Activated T-cell treated with anti-CD3 and anti-CD28 coated beads, Interleukin-2, amount 50 U/mL, for 72 hours (primary cell): Measurements from ENCODE around the gene PAFAH1B2. TPM values are rescaled to one million over a fixed set of nuclear protein-coding genes. Genes with fewer than 3 reads are reported as not detected.
A peak's percentile ranks its signal among the peaks of the same experiment; 100 is the strongest.

Experiments
- ATAC-seq, 2 donors: fragments of 150-1000 bp; cut with Tn5 transposase; replicated peaks in 1 of 2; 2 replicates each; pipeline ENCODE4 v1.10.0; 2021; ENCODE audit warnings: moderate library complexity in 2 of 2, mild to moderate bottlenecking in 1 of 2
- DNase-seq, 2 donors: peaks; one replicate each; pipeline ENCODE4 v3.0.0; 2021 to 2022; ENCODE audit warnings: mixed read lengths in 1 of 2
- H3K27ac Mint-ChIP-seq: one replicate; pipeline ENCODE4 v1.8.0; 2022; ENCODE audit warnings: mild to moderate bottlenecking, moderate library complexity, mixed read lengths
- H3K27me3 Mint-ChIP-seq: one replicate; pipeline ENCODE4 v1.8.0; 2022; ENCODE audit warnings: low read depth, mixed read lengths
- H3K36me3 Mint-ChIP-seq, 2 donors: one replicate each; pipeline ENCODE4 v1.8.0; 2022; ENCODE audit warnings: mixed read lengths in 2 of 2, mild to moderate bottlenecking in 1 of 2; ENCODE audit not compliant: insufficient read depth in 2 of 2
- H3K4me1 Mint-ChIP-seq: one replicate; pipeline ENCODE4 v1.8.0; 2022; ENCODE audit warnings: low read depth, mixed read lengths
- H3K4me3 Mint-ChIP-seq, 2 donors: one replicate each; pipeline ENCODE4 v1.8.0; 2022; ENCODE audit warnings: mild to moderate bottlenecking in 2 of 2, mixed read lengths in 2 of 2, moderate library complexity in 2 of 2
- H3K9me3 Mint-ChIP-seq, 2 donors: one replicate each; pipeline ENCODE4 v1.8.0; 2022; ENCODE audit warnings: mixed read lengths in 2 of 2
- total RNA-seq, 2 donors: library from RNA; stranded (reverse); gene quantifications; one replicate each; pipeline ENCODE4 v1.2.3, GENCODE V29; 2022

Gene PAFAH1B2
- total RNA-seq, 2 donors from 2014 or later: 56.7 to 64.3 TPM

DNA sequence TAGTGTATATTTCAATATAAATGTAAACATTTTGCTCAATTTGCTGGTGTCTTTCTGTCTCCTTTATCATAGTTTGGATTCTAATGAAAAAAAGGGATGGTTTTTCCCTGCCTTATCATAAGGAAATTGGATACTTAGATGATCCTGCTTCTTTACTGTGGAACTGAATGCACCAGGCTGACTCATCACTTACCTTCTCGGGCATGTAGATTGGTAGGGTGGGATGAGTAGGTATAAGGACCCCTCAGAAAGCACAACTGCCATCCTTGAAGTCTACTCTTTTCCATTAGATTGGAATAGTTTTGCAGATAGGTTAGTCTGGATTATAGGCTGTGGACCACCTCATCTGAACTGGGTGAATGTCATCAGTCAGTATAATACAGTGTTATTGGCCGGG, 26.9 kb downstream of the PAFAH1B2 start:
- peaks cover 4% of the 10 kb centered on the region for H3K4me1 Mint-ChIP-seq
- H3K9me3 Mint-ChIP-seq: no peaks in the 10 kb centered on the region
- ATAC-seq: no peak
- no peak for DNase-seq
- no peak overlapping the region for H3K4me3 Mint-ChIP-seq
- H3K27ac Mint-ChIP-seq: peak overlapping the region; percentile 54
- H3K36me3 Mint-ChIP-seq: peaks cover 0 to 18% of the 10 kb centered on the region in 2 donors
- H3K27me3 Mint-ChIP-seq: no peaks in the 10 kb centered on the region

DNA sequence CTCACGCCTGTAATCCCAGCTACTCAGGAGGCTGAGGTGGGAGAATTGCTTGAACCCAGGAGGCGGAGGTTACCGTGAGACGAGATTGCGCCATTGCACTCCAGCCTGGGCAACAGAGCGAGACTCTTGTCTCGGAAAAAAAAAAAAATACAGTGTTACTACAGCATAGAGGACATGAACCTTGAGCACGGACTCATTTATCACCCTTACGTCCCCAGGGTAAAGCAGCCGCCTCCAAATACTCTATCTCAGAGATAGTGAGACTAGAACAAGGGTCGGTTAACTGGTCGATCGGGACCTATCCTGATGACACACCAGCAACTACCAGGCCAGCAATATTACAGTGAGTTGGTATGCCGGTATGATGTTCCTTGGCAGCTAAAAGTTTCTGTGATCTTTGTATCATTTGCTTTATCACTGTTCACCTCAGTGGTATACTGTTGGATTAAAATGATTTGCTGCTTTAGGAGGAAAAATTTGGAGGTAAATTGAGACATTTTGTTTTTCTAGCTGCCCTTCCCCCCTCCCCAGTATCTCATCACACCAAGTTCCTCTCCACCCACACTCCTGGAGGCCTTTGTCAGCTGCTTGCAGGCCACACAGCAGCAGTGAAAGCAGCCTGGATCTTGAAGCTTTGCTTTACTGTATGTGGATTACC, 27.4 kb downstream of the PAFAH1B2 start:
- DNase-seq (no peak), ATAC-seq (no peak)
- Mint-ChIP-seq H3K9me3 (no peaks in the 10 kb centered on the region), H3K27ac (peak overlapping the region; percentile 54), H3K4me3 (no peak overlapping the region), H3K36me3 (peaks cover 0 to 15% of the 10 kb centered on the region in 2 donors), H3K27me3 (no peaks in the 10 kb centered on the region), H3K4me1 (peaks cover 4% of the 10 kb centered on the region)

DNA sequence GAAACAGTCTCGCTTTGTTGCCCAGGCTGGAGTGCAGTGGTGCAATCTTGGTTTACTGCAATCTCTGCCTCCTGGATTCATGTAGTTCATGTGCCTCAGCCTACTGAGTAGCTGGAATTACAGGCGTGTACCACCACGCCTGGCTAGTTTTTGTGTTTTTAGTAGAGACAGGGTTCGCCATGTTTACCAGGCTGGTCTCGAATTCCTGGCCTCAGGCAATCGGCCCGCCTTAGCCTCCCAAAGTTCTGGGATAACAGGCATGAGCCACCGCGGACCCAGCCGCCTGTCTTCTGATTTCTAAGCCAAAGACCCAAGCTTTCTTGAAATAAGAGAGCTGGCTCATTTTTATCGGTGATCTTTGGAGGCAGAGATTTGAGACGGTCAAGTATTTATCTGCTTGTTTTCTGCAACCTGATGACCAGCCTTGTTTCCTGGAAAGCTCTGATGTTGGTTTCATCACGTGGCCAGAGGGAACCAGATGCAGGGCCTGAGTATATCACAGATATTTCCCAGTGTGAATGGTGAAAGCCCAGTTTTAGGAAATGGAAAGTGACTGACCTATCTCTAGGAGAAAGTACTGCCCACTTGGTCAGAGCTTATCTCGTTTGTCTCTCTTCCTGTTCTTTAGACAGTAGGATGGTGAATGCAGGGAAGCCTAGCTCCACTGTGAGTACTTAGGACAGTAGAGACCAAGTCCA, 28.8 kb downstream of the PAFAH1B2 start:
- no peak overlapping the region for H3K27ac Mint-ChIP-seq
- DNase-seq (no peak), ATAC-seq (no peak)
- no peaks in the 10 kb centered on the region for H3K9me3 Mint-ChIP-seq
- peaks cover 0 to 11% of the 10 kb centered on the region in 2 donors for H3K36me3 Mint-ChIP-seq
- peaks cover 9% of the 10 kb centered on the region for H3K4me1 Mint-ChIP-seq
- no peak overlapping the region for H3K4me3 Mint-ChIP-seq
- H3K27me3 Mint-ChIP-seq: no peaks in the 10 kb centered on the region

DNA sequence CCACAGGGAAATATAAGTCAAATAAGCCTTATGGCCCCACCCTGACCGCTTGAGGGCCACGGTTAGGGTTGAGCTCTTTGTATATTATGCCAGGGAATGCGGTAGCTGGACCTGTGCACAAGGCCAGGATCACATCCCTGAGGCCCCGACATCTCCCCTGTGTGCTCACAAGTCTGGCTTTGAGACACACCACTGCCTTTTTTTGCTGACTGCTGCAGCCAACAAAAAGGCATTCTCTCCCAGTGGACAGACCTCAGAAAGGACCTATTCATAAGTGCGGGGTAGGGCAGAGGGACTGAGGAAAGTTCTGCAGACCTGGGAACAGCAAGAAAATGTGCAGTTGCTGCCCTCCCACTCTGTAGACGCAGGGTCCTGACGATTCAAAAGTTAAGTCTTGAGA, 31.0 kb downstream of the PAFAH1B2 start:
- no peaks in the 10 kb centered on the region for H3K27me3 Mint-ChIP-seq
- H3K4me1 Mint-ChIP-seq: peaks cover 24% of the 10 kb centered on the region
- no peak for DNase-seq
- H3K4me3 Mint-ChIP-seq: no peak overlapping the region
- peaks cover 0 to 4% of the 10 kb centered on the region in 2 donors for H3K36me3 Mint-ChIP-seq
- no peak overlapping the region for H3K27ac Mint-ChIP-seq
- H3K9me3 Mint-ChIP-seq: no peaks in the 10 kb centered on the region
- ATAC-seq: no peak

DNA sequence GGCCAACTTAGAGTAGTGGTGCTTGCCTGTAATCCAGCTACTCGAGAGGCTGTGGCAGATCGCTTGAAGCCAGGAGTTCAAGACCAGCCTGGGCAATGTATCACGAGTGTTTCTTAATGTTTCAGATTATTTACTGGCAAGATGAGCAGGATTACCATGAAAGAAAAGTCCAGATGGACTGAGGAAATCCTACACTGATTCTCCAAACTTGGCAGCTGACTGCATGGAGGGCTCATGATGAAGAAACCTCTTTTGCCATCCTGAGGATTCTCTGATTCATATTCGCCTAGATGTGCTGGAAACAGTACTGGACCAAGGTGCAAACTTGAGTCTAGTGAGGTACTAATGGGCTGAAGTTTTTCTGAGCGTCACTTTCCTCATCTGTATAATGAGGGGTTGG, 31.7 kb downstream of the PAFAH1B2 start:
- no peak overlapping the region for H3K4me3 Mint-ChIP-seq

DNA sequence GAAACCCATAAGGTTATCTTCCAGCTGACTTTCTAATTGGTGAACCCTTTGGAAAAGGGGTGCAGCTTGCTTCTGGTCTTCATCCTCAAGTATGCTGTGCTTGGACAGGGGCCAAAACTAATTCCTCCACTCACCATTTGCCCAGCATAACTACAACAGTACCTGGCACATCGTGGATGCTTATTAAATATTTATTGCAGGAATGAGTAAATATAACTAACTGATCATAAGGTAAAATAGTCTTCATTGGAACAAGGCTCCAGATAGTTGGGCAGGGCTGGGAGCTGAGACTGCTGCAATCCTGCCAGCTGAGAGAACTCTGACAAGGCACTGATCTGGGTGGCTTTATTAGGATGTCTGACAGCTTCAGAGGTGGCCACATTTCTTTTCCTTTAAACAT, 32.1 kb downstream of the PAFAH1B2 start:
- DNase-seq (no peak), ATAC-seq (no peak)
- no peak overlapping the region for H3K4me3 Mint-ChIP-seq
- H3K9me3 Mint-ChIP-seq: no peaks in the 10 kb centered on the region
- H3K27ac Mint-ChIP-seq: no peak overlapping the region
- H3K4me1 Mint-ChIP-seq: peaks cover 34% of the 10 kb centered on the region
- peaks cover 0 to 2% of the 10 kb centered on the region in 2 donors for H3K36me3 Mint-ChIP-seq
- H3K27me3 Mint-ChIP-seq: no peaks in the 10 kb centered on the region

More for the DNA sequence above, 31.7 kb downstream of the PAFAH1B2 start:
- Mint-ChIP-seq H3K4me1 (peaks cover 30% of the 10 kb centered on the region), H3K36me3 (peaks cover 0 to 2% of the 10 kb centered on the region in 2 donors), H3K27ac (no peak overlapping the region), H3K9me3 (no peaks in the 10 kb centered on the region), H3K27me3 (no peaks in the 10 kb centered on the region)
- DNase-seq (no peak), ATAC-seq (no peak)

DNA sequence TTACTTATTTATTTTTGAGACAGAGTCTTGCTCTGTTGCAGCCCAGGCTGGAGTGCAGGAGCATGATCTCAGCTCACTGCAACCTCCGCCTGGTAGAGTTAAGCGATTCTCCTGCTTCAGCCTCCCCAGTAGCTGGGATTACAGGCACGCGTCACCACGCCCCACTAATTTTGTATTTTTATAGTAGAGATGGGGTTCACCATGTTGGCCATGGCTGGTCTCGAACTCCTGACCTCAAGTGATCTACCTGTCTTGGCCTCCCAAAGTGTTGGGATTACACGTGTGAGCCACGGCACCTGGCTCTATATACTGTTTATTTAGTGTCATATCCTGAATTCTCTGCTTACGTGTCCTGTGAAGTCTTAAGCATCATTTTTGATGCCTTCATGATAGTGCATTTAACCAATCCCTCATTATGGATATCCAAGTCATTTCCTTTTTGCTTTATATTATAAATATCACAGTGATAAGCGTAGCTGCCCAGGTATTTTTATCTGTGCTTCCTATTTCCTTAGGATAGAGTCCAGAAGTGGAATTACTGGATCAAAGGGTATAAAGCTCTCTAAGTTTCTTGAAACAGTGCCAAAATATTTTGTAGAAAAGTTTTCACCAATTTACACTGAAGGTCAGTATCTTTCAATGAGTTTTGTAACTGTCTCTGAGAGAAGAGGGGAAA, 33.6 kb downstream of the PAFAH1B2 start:
- ATAC-seq: no peak
- H3K9me3 Mint-ChIP-seq: no peaks in the 10 kb centered on the region

DNA sequence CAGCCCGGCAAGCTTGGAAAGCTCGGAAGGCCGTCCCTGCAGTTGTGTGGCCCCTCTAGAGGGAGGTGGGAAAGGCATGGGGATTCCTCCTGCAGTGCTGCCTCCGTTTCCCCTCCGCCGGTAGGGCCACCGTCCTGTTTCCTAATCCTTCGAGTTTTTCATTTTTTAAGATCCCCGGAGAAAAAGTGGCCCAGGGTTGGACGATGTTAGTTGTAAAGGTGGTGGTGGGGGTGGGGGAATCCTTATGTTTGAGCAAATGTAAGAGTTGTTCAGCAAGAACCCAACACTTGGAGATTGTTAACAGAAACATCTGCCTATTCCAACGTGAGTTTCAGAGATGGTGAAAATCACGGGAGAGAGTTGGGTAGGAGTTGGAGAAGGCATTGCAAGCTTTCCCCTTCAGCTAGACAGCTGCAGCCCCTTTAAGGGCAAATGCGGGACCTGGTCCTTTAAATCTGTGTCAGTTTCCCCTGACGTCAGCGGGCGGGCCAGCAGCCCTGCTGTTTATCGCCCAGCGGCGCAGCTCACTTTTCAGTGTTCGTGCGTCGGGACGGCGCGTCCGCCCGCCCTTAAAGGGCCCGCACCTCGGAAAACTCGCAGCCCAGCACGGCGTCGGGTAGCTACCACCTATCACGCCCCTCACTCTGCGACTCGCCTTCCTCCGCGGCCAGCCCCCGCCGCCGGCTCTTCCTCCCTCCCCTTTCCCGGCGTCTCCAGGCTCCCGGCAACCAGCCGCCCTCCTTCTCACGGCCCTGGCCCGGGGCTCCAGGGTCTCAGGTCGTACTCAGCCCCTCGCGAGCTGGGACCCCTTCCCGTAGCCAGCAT, 34.3 kb downstream of the PAFAH1B2 start, which contains the start of gene SIDT2:
Gene SIDT2, plus strand, starts transcription at position 534 of the 825 bp plus-strand sequence. CDS start 521 bp downstream, outside the sequence.
- peak within 1 kb of the TSS; percentile 88 for H3K27ac Mint-ChIP-seq
- H3K27me3 Mint-ChIP-seq: no peaks in the 10 kb centered on the region
- no peaks in the 10 kb centered on the region for H3K9me3 Mint-ChIP-seq
- H3K4me1 Mint-ChIP-seq: peaks cover 31% of the 10 kb centered on the region
- DNase-seq: peak; percentile 91 to 92
- H3K36me3 Mint-ChIP-seq: peaks cover 0 to 2% of the 10 kb centered on the region in 2 donors
- peak; percentile 96 for ATAC-seq
- H3K4me3 Mint-ChIP-seq: peak within 1 kb of the TSS; percentile 94 to 97

More for the DNA sequence above, 33.6 kb downstream of the PAFAH1B2 start:
- Mint-ChIP-seq H3K4me1 (peaks cover 31% of the 10 kb centered on the region), H3K27ac (peak overlapping the region; percentile 88), H3K36me3 (peaks cover 0 to 2% of the 10 kb centered on the region in 2 donors), H3K4me3 (peak overlapping the region; percentile 94 to 97), H3K27me3 (no peaks in the 10 kb centered on the region)
- no peak for DNase-seq

DNA sequence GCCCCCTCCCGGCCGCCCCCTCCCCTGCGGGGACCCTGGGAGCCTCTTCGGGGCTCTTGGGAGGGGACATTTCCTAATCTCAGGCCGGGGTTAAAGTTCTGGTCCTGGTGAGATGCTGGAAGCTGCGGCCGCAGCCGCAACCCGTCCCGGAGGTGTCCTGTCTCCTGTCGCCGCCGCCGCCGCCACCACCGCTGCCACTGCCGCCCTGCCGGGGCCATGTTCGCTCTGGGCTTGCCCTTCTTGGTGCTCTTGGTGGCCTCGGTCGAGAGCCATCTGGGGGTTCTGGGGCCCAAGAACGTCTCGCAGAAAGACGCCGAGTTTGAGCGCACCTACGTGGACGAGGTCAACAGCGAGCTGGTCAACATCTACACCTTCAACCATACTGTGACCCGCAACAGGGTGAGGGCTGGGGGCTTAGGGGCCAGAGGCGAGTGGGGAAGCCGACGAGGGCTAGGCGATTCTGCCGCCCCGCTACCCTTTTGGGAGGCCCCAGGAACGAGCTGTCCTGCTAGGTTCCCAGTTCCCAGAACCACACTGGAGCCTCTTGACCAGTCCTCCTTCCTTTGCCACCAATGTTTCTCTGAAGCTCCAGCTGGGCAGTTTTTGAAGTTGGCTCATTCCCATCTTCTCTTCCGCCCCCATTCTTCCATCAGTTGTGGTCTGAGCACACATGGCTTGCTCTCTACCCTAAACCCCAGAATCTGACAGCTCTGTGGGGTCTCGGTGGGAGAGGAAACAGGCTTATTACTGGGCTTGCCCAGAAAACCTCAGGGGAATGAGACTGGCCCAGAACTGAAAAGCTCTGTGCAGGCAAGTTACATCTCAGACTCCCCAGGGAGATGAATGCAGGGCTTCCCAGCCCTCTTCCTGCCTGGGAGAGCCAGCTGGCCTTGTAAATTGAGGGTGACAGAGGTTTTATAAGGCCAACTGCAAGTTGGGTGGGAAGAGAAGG, 35.2 kb downstream of the PAFAH1B2 start:
- H3K27ac Mint-ChIP-seq: peak overlapping the region; percentile 87
- DNase-seq (peak; percentile 61 to 72), ATAC-seq (peak; percentile 55 to 61)
- peak overlapping the region; percentile 94 to 97 for H3K4me3 Mint-ChIP-seq
- H3K27me3 Mint-ChIP-seq: no peaks in the 10 kb centered on the region
- H3K36me3 Mint-ChIP-seq: peaks cover 0 to 2% of the 10 kb centered on the region in 2 donors
- H3K9me3 Mint-ChIP-seq: no peaks in the 10 kb centered on the region
- H3K4me1 Mint-ChIP-seq: peaks cover 31% of the 10 kb centered on the region

DNA sequence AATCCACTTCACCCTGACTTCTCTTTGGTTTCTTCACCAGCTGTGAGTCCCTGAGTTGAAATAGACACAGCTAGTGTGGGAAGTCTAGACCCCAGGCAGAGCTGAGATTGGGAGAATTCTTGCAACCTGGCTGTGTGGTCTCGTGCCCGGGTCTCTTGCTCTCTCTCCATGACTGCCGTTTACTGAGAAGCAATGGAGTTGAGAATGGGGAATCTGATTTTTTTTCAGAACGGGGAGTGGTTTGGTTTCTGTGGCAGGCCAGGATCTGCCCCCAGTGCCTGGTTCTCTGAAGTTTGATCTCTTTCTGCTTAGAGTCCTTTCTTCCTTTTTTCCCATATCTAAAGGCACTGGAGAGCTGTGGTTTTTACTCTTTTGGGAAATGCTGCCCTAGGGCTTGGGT, 35.9 kb downstream of the PAFAH1B2 start:
- DNase-seq: no peak
- Mint-ChIP-seq H3K27me3 (no peaks in the 10 kb centered on the region), H3K27ac (peak overlapping the region; percentile 87), H3K9me3 (no peaks in the 10 kb centered on the region), H3K4me1 (peaks cover 31% of the 10 kb centered on the region), H3K36me3 (peaks cover 0 to 2% of the 10 kb centered on the region in 2 donors), H3K4me3 (peak overlapping the region; percentile 94 to 97)
- no peak for ATAC-seq

DNA sequence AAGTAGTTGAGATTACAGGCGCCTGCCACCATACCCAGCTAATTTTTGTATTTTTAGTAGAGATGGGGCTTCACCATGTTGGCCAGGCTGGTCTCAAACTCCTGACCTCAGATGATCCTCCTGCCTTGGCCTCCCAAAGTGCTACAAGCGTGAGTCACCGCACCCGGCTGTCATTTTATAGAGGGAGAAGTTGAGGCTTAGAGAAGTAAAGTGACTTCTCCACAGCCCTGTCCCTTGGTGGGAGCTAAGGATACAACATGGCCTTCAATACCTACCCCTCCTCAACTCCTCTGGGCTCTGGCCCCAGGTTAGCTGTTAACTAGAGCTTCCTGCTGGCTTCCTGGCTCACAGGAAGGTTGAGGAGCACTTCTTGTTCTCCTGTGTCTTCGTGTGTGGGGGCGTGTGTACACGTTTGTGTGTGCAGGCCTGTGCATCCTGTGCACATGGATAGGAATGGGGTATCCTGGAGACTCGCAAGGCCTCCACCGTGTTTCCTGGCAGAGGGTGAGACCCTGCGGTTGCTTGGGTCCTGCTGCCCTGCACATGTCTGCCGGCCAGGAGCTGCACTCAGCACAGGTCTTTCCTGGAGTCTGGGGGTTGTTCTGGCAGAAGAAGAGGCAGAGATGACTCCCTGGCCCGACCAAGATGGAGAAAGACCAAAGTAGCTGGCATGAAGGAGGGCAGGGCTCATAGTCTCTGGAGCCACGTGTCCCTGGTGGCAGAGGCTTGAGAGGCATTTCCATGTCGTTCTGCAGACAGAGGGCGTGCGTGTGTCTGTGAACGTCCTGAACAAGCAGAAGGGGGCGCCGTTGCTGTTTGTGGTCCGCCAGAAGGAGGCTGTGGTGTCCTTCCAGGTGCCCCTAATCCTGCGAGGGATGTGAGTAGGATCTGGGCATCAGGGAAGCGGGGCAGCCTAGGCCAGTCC, 36.8 kb downstream of the PAFAH1B2 start:
- peaks cover 0 to 2% of the 10 kb centered on the region in 2 donors for H3K36me3 Mint-ChIP-seq
- peaks cover 31% of the 10 kb centered on the region for H3K4me1 Mint-ChIP-seq
- H3K4me3 Mint-ChIP-seq: peak overlapping the region; percentile 94 to 97
- DNase-seq (peak; percentile 65 to 66), ATAC-seq (peak; percentile 36 to 37)
- H3K27me3 Mint-ChIP-seq: no peaks in the 10 kb centered on the region
- no peaks in the 10 kb centered on the region for H3K9me3 Mint-ChIP-seq
- peak overlapping the region; percentile 52 for H3K27ac Mint-ChIP-seq
